H9 (cell line): Measurements from ENCODE around the gene MTHFD1L. TPM values are rescaled to one million over a fixed set of nuclear protein-coding genes. Genes with fewer than 3 reads are reported as not detected.
A peak's percentile ranks its signal among the peaks of the same experiment; 100 is the strongest.

ENCODE experiments used
- DNase-seq: peaks from one replicate; pipeline ENCODE4 v3.0.0-alpha.2; 2017
- H2AFZ ChIP-seq: one replicate; pipeline ENCODE4 v1.6.1; 2013; ENCODE audit warnings: mild to moderate bottlenecking, low read length, control low read depth, moderate library complexity
- H2AK5ac ChIP-seq: 2 replicates; pipeline ENCODE4 v1.6.1; 2013; ENCODE audit warnings: low read length, control low read depth, mixed read lengths; ENCODE audit not compliant: insufficient read length
- H2BK120ac ChIP-seq: one replicate; pipeline ENCODE4 v1.6.1; 2013; ENCODE audit warnings: low read depth, mild to moderate bottlenecking, low read length, control low read depth, inconsistent platforms; ENCODE audit not compliant: poor library complexity, severe bottlenecking
- H2BK12ac ChIP-seq: 2 replicates; pipeline ENCODE4 v1.6.1; 2013; ENCODE audit warnings: low read length, control low read depth, mixed read lengths, low read depth; ENCODE audit not compliant: insufficient read length
- H2BK15ac ChIP-seq: 2 replicates; pipeline ENCODE4 v1.6.1; 2013; ENCODE audit warnings: low read depth, low read length, control low read depth
- H2BK20ac ChIP-seq: one replicate; pipeline ENCODE4 v1.6.1; 2013; ENCODE audit warnings: low read depth, mild to moderate bottlenecking, low read length, control low read depth, inconsistent platforms; ENCODE audit not compliant: poor library complexity, severe bottlenecking
- H2BK5ac ChIP-seq: 2 replicates; pipeline ENCODE4 v1.6.1; 2013; ENCODE audit warnings: low read length, control low read depth, mixed read lengths; ENCODE audit not compliant: insufficient read length
- H3K14ac ChIP-seq: 2 replicates; pipeline ENCODE4 v1.6.1; 2013; ENCODE audit warnings: low read length, control low read depth; ENCODE audit not compliant: insufficient read depth
- H3K18ac ChIP-seq: 2 replicates; pipeline ENCODE4 v1.6.1; 2013; ENCODE audit warnings: low read depth, mild to moderate bottlenecking, mixed read lengths, low read length, control low read depth; ENCODE audit not compliant: insufficient read length
- H3K23ac ChIP-seq: 2 replicates; pipeline ENCODE4 v1.6.1; 2013; ENCODE audit warnings: low read length, control low read depth, mixed read lengths, low read depth; ENCODE audit not compliant: insufficient read length
- H3K23me2 ChIP-seq: 2 replicates; pipeline ENCODE4 v1.6.1; 2013; ENCODE audit warnings: low read depth, mild to moderate bottlenecking, mixed read lengths, low read length, control low read depth; ENCODE audit not compliant: insufficient read length, poor library complexity, severe bottlenecking
- H3K27ac ChIP-seq: 2 replicates; pipeline ENCODE4 v1.5.1; 2013; ENCODE audit warnings: low read length, control low read depth, mixed read lengths, low read depth; ENCODE audit not compliant: insufficient read length
- H3K27me3 ChIP-seq: 2 replicates; pipeline ENCODE4 v1.6.1; 2013; ENCODE audit warnings: low read length, control low read depth, inconsistent platforms; ENCODE audit not compliant: insufficient read depth
- H3K4ac ChIP-seq: 2 replicates; pipeline ENCODE4 v1.6.1; 2013; ENCODE audit warnings: low read depth, mild to moderate bottlenecking, control low read depth, inconsistent platforms, low read length, moderate library complexity
- H3K4me1 ChIP-seq: 2 replicates; pipeline ENCODE4 v1.6.1; 2013; ENCODE audit warnings: low read length, control low read depth, inconsistent platforms; ENCODE audit not compliant: insufficient read depth
- H3K4me2 ChIP-seq: 2 replicates; pipeline ENCODE4 v1.6.1; 2013; ENCODE audit warnings: low read length, control low read depth, mixed read lengths; ENCODE audit not compliant: insufficient read length, insufficient read depth
- H3K56ac ChIP-seq: 2 replicates; pipeline ENCODE4 v1.6.1; 2013; ENCODE audit warnings: low read depth, mild to moderate bottlenecking, mixed read lengths, low read length, control low read depth; ENCODE audit not compliant: insufficient read length
- H3K79me1 ChIP-seq: 2 replicates; pipeline ENCODE4 v1.6.1; 2013; ENCODE audit warnings: low read depth, mild to moderate bottlenecking, moderate library complexity, low read length, control low read depth, inconsistent platforms; ENCODE audit not compliant: insufficient read depth, poor library complexity, severe bottlenecking
- H3K79me2 ChIP-seq: 2 replicates; pipeline ENCODE4 v1.6.1; 2013; ENCODE audit warnings: low read length, control low read depth, inconsistent platforms; ENCODE audit not compliant: insufficient read depth
- H3K9ac ChIP-seq: 2 replicates; pipeline ENCODE4 v1.6.1; 2013; ENCODE audit warnings: low read length, control low read depth, mixed read lengths; ENCODE audit not compliant: insufficient read length; ENCODE audit errors: extremely low read depth
- H3K9me3 ChIP-seq: one replicate; pipeline ENCODE4 v1.6.1; 2013; ENCODE audit warnings: low read depth, low read length, inconsistent platforms; ENCODE audit not compliant: control insufficient read depth
- H3T11ph ChIP-seq: one replicate; pipeline ENCODE4 v1.6.1; 2013; ENCODE audit warnings: mild to moderate bottlenecking, low read length, control low read depth, inconsistent platforms
- H4K20me1 ChIP-seq: one replicate; pipeline ENCODE4 v1.6.1; 2013; ENCODE audit not compliant: control insufficient read depth, insufficient read length, insufficient read depth
- H4K5ac ChIP-seq: 2 replicates; pipeline ENCODE4 v1.6.1; 2013; ENCODE audit warnings: low read depth, mild to moderate bottlenecking, mixed read lengths, low read length, control low read depth; ENCODE audit not compliant: insufficient read length
- H4K8ac ChIP-seq: replicated peaks from 2 replicates; pipeline ENCODE4 v1.6.1; 2013; ENCODE audit warnings: low read length, control low read depth, mixed read lengths, low read depth; ENCODE audit not compliant: insufficient read length
- H4K91ac ChIP-seq: 2 replicates; pipeline ENCODE4 v1.6.1; 2013; ENCODE audit warnings: low read depth, mild to moderate bottlenecking, moderate library complexity, mixed read lengths, low read length, control low read depth; ENCODE audit not compliant: insufficient read length
- H3K27ac Mint-ChIP-seq, 3 experiments: 2 replicates in 2 of 3; 3 replicates in 1 of 3; pipeline ENCODE4 v1.8.0; 2020 to 2021; ENCODE audit warnings: mixed read lengths in 3 of 3, mild to moderate bottlenecking in 1 of 3, moderate library complexity in 1 of 3
- H3K27me3 Mint-ChIP-seq: 2 replicates; pipeline ENCODE4 v1.8.0; 2021; ENCODE audit warnings: low read depth, mild to moderate bottlenecking, moderate library complexity, mixed read lengths
- H3K36me3 Mint-ChIP-seq, 3 experiments: 2 replicates in 2 of 3; 3 replicates in 1 of 3; pipeline ENCODE4 v1.8.0; 2020 to 2021; ENCODE audit warnings: low read depth in 3 of 3, mixed read lengths in 3 of 3; ENCODE audit not compliant: insufficient read depth in 1 of 3
- H3K4me1 Mint-ChIP-seq, 2 experiments: 2 replicates each; pipeline ENCODE4 v1.8.0; 2020; ENCODE audit warnings: mixed read lengths in 2 of 2
- H3K4me3 Mint-ChIP-seq, 2 experiments: 2 replicates in 1 of 2; 3 replicates in 1 of 2; pipeline ENCODE4 v1.8.0; 2020 to 2021; ENCODE audit warnings: mild to moderate bottlenecking in 2 of 2, mixed read lengths in 2 of 2, moderate library complexity in 1 of 2
- H3K9me3 Mint-ChIP-seq, 2 experiments: 2 replicates in 1 of 2; 3 replicates in 1 of 2; pipeline ENCODE4 v1.8.0; 2020; ENCODE audit warnings: mild to moderate bottlenecking in 2 of 2, mixed read lengths in 2 of 2, moderate library complexity in 1 of 2
- WGBS: extraction: QIAGEN DNeasy Blood & Tissue Kit; methylation state at CpG from one replicate; pipeline ENCODE4 v1.1.7; 2013; ENCODE audit warnings: missing lambda C conversion rate, low lambda C conversion rate, mixed read lengths; ENCODE audit not compliant: insufficient read length; ENCODE audit errors: extremely low coverage; 5-methylcytosine and 5-hydroxymethylcytosine counted together
- total RNA-seq: library from RNA; stranded (reverse); gene quantifications from 2 replicates; pipeline ENCODE4 v1.2.1, GENCODE V29; 2021
- TF ChIP-seq, protein P1 (sequence below): fragments of 200-600 bp; sonication (generic); conservative IDR thresholded peaks from 3 replicates; pipeline ENCODE4 v1.8.0; 2021; ENCODE audit warnings: antibody characterized with exemption, mild to moderate bottlenecking

MTHFD1L gene
- total RNA-seq, 1 experiment from 2014 or later: 90.2 TPM

DNA sequence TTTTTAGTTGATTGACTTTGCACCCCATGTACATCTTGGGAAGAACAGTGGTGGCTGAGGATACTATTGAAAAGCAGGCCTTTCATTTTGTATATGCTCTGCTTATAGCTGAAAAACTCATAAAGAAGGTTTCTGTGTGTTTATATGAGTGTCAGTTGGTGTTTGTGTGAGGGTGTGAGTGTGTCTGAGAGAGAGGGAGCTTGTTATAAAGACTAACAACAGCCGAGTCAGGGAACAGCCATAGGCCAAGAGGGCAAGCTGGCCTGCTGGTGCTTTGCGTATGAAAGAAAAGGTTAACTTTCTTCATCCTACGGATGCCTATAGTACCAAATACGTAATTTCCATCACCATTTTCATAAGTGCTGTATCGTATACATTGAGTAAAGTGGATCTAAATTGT is 88.3 kb downstream of the MTHFD1L start:
- no peak overlapping the region for H3K4me3 Mint-ChIP-seq
- Histone ChIP-seq H3K23me2 (no peaks in the 10 kb centered on the region), H4K8ac (no peak overlapping the region), H2AFZ (no peak overlapping the region), H3K4me1 (no peaks in the 10 kb centered on the region), H2BK12ac (no peak overlapping the region), H3K4me2 (no peak overlapping the region), H4K20me1 (no peaks in the 10 kb centered on the region), H3K79me1 (no peaks in the 10 kb centered on the region), H3K27me3 (no peaks in the 10 kb centered on the region), H2BK20ac (no peak overlapping the region), H4K5ac (no peak overlapping the region), H3K27ac (no peak overlapping the region), H4K91ac (no peak overlapping the region), H3K4ac (no peak overlapping the region), H3K9ac (no peak overlapping the region), H2AK5ac (no peak overlapping the region), H3K56ac (no peak overlapping the region), H2BK15ac (no peak overlapping the region), H3K18ac (no peak overlapping the region), H3K14ac (no peak overlapping the region), H3K79me2 (no peaks in the 10 kb centered on the region), H3K23ac (no peak overlapping the region), H3K9me3 (no peaks in the 10 kb centered on the region), H2BK5ac (no peak overlapping the region), H2BK120ac (no peak overlapping the region), H3T11ph (no peak overlapping the region)
- peaks cover 34 to 72% (median 56%) of the 10 kb centered on the region in 3 experiments; a peak in 6 of 7 replicates for H3K36me3 Mint-ChIP-seq
- H3K9me3 Mint-ChIP-seq: no peaks in the 10 kb centered on the region
- H3K27me3 Mint-ChIP-seq: no peaks in the 10 kb centered on the region
- no peak for DNase-seq
- no peaks in the 10 kb centered on the region for H3K4me1 Mint-ChIP-seq
- TF ChIP-seq, protein P1, sequence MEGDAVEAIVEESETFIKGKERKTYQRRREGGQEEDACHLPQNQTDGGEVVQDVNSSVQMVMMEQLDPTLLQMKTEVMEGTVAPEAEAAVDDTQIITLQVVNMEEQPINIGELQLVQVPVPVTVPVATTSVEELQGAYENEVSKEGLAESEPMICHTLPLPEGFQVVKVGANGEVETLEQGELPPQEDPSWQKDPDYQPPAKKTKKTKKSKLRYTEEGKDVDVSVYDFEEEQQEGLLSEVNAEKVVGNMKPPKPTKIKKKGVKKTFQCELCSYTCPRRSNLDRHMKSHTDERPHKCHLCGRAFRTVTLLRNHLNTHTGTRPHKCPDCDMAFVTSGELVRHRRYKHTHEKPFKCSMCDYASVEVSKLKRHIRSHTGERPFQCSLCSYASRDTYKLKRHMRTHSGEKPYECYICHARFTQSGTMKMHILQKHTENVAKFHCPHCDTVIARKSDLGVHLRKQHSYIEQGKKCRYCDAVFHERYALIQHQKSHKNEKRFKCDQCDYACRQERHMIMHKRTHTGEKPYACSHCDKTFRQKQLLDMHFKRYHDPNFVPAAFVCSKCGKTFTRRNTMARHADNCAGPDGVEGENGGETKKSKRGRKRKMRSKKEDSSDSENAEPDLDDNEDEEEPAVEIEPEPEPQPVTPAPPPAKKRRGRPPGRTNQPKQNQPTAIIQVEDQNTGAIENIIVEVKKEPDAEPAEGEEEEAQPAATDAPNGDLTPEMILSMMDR: no peak
- WGBS: no CpG with 5 or more reads among the region's 5 CpGs
- H3K27ac Mint-ChIP-seq: peak overlapping the region in 2 of 3 experiments; percentile 0 to 1; a peak in 2 of 7 replicates
